NAMALWA (cell line): ENCODE measurements around the gene PTPRG.

Source experiments
- DNase-seq: peaks from one replicate; pipeline ENCODE4 v3.0.0-alpha.2; 2015; ENCODE audit warnings: low spot score

PTPRG gene

DNA sequence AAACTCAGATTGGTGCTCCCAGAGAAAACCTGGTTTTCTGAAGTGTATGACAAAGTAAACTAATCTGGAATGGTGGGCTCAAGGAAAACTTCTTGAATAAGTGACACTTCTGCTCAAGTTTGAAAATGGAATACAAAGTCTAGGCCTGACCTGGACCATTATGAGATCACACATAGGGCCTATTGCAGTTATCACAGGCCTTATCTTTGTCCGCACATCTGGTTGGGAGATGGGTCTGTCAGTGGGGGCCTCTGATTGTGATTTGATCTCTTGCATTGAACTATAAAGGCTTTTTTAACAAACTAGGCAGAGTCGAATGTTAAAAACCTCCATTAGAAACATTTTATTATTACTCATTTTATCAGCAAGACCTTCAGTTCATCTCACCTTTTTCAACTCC, 405.6 kb downstream of the PTPRG start:
- no peak for DNase-seq

DNA sequence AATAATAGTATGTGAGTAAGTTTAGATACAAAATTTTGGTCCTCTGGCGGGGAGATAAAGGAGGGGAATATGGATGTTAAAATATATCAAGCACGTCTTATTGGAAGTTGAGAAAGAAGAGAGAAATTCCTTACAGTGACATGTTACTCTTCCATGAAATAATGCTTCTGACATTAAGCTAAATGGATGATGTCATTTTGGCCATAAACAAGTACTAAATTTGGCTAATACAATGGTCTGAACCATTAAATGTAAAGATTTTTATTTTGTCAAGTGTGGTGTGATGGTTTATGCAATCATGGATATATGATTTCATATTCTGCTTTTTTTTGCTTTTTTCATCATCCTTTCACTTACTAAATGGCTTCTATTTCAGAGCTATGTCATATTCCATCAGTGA, 406.6 kb downstream of the PTPRG start:
- no peak for DNase-seq

- no peak for DNase-seq
Observed at GRCh38 chr3:61974662-61975061, 413.3 kb downstream of the PTPRG start.

DNA sequence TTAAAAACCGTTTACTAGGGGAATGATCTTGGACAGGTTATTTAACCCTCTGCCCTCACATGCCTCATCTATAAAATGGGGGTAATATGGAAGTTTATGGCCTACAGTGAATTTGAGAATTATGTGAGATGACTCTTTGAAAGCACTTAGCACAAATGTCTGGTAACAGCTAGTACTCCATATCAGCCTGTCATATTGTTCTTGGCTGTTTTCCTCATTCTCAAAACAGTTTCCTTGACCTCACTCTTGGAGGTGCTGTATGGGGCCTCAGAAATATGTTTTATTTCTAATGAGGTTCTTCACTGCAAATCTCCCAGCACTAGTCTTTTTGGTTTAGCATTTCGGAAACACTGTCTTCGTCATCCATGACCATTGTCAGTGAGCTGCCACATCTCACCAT, 413.8 kb downstream of the PTPRG start:
- DNase-seq: no peak

GRCh38 chr3:61975936-61976335, 414.6 kb downstream of the PTPRG start:
- DNase-seq: no peak

DNA sequence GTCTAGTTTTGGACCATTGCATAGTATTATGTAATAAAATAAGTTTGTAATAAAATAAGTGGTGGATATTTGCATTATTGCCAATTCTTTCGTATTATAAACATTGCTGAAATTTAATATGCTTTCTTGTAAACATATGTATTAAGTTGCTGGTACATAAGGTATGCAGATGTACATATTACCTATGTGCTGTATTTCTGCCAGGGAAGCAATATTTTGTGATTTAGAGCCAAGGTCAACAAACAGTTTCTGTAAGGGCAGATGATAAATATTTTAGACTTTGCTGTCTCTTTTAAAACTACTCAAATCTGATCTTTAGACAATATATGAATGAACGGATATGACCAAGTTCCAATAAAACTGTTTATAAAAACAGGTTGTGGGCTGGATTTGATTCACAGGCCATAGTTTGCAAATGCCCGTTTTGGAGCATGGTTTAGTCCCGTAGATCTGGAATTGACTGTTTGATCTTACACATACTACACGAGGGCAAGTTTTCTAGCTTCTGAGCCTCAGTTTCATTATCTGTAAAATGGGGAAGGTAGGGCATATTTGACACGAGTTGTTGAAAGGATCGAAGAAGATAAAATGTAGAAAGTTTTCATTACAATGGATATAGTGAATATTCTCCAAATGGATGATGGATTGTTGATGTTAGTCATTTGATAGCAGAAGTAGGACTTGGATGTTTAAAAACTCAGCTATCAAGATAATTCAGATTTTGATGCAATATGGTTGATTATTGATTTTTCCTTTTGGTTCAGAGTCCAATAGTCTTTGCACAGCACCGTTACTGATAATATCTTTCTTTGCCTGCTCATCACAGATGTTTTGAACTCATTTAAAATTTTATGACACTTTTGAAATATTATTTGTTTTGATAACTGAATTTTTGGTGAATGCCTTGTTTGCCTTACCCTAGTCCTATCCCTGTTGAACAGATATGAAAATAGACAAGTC, 417.4 kb downstream of the PTPRG start:
- DNase-seq: no peak

DNA sequence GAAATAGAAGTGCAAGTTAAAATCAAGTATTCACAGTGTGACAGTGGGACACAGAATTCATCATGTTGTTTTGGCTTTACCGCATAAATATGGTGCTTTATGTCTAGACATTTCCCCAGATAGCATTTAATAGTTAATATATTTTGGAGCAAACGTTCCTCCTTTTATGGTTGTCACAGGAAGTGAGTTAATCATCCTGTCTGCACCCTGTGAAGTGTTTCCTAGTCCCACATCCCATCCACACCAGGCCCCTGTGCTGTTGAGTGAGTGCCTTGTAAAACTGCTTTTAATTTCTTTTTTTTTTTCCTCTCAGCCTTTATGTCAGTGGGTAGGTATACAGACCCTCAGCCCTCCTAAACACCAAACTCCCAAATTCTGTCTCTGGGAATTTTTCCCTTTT, 418.3 kb downstream of the PTPRG start:
- no peak for DNase-seq

DNA sequence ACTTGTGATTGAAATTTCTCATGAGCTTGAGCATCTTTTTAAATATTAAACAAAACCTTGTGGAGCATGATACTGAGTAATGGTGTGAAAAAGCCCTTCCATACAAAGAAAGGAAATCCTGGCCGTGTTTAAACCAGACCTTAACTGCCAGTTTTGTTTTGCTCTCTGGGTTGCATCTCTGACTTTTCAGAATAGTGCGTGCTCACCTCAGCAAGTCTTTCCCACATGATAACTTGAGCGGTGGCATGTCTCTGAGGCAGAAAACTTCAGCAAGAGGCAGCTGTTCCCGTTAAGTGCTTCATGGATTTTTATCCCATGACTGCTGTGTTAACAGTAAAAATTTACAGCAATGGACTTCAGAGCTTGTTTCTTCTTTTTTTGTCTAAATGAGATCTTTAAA, 418.7 kb downstream of the PTPRG start:
- no peak for DNase-seq

- DNase-seq: no peak
Observed at GRCh38 chr3:61981060-61981459, 419.7 kb downstream of the PTPRG start.

GRCh38 chr3:61983479-61983878, 422.1 kb downstream of the PTPRG start:
- DNase-seq: no peak

DNA sequence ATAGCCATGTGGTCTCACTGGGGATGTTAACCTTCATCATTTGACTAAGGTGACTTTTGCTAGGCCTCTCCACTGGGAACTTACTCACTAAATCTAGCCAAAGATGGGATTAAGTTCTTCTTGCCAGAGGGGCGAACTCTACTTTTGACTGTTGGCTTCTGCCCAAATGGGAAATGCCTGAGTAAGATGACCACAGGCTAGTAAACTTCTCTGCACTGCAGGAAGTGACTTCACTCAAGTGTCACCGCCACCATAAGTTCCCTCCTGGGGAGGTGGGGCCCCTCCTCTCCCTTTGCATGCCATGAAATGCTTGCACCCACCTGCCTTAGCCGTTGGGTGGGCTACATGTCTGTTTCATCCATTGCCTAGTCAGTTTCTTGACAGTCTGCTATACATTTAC, 423.6 kb downstream of the PTPRG start:
- no peak for DNase-seq

GRCh38 chr3:61986473-61986872, 425.1 kb downstream of the PTPRG start:
- DNase-seq: no peak

DNA sequence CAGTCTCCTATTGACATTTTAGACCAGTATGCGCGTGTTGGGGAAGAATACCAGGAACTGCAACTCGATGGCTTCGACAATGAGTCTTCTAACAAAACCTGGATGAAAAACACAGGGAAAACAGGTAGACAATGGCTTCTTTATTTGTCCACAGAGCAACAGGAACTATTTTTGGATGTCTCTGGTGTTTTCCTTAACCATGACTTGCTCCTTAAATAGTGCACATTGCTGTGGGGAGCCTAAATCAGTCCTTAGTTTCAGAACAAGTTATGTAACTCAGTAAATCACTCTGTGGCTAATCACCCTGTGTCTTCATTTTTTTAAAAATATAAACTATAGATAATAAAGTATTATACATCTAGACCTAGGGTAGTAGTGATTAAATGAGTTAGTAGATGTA, 428.3 kb downstream of the PTPRG start:
- no peak for DNase-seq

DNA sequence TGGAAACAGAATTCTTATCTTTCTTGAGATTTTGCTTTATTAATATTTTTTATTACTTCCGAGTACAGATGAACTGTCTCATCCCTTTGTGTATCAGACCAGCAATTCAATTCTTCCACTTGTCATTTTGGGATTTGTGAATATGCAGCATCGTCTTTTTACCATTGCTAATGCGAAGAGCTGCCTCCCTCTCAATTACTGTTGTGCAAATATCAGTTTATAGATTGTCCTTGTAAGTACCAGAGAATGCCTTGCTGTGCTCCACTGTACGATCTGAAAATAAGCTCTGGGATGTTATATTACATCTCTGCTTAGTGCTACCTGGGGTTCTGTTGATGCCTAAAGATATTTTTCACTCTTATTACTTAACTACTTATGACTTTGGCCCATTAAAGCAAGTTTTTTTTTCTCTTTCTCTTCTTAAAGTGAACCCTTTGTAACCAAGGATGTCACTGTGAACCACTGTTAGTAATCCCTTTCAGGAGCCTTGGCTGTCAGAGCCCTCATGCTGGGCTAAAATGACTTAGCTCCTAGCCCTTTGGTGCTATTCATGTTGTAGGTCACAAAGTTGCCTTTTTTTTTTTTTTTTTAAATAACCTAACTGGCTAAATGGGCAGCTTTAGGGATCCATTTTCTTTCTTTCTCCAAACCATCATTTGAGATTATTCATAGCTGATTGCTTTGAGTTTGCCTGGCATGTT, 429.1 kb downstream of the PTPRG start:
- DNase-seq: no peak

DNA sequence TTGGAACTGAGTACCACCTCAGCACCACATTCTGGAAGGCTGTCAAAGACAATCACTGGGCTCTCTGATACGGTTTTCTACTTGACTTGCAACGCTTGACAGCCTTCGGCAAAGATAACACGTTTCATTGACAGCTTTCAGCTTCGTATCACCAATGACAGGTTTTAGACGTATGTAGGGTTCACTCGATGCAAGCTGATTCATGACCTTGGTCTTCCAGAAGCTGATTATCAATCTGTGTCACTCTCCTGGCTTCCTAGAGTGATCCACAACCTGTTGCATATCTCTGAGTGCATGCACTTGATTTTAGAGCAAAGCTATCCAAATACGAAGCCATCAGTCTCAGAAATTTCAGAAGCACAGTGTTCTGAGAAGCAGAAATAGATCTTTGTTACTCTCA, 430.3 kb downstream of the PTPRG start:
- no peak for DNase-seq

DNA sequence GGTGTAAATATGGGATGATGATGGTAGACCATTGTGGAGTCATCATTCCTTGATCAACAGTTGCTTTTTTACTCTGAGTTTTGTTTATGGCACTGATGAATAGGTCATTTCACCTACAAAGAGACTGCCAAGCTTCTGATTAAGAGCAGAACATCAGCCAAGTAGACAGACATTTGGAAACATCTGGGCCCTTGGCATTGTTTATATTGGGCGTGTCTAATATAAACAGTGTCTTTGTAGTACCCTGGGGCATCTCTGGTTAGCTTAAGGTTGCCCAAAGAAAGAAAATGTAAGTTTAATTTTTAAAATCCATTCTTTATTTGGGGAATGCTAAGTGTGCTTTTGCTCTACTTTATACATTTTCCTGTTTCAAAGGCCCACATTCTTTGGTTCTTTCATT, 435.0 kb downstream of the PTPRG start:
- no peak for DNase-seq

- no peak for DNase-seq
Observed at GRCh38 chr3:61997101-61997500, 435.7 kb downstream of the PTPRG start.

DNA sequence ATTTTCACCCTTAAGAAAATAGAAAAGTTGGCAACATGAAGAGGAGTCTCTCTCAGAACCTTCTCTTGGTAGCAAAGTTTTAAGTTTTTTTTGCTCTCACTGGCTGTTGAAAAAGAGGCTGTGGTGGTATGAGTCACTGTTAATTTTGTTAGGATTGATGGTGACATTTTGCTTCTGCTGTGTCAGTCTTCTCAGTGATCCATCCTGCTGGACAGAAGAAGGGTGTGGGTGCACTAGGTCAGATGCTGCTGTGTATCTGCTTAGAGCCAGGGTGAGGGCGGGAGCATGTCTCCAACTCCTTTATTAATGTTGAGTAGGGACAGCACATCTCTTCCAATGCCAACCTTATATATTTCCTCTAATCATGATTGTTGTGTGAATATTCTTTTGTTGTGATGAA, 442.5 kb downstream of the PTPRG start:
- no peak for DNase-seq

DNA sequence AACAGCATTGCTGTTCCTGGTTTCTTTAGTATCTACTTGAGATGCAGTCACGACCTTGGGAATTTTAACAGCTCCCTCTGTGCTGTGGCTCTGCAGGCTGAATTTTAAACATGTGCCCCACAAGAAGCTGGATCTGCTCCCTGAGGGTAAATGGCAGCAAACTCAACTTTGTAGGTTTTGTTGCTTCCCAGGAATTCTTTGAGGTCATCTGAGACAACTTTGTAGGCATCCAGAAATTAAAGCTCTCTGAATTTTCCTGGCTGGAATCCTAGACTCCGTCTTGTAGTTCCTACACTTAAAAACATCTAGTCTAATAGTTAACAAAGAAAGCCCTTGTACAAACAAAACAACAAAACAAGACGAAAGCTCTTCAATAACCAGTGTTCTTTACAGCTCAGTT, 445.7 kb downstream of the PTPRG start:
- no peak for DNase-seq

- DNase-seq: no peak
Observed at GRCh38 chr3:62010989-62011388, 449.6 kb downstream of the PTPRG start.

DNA sequence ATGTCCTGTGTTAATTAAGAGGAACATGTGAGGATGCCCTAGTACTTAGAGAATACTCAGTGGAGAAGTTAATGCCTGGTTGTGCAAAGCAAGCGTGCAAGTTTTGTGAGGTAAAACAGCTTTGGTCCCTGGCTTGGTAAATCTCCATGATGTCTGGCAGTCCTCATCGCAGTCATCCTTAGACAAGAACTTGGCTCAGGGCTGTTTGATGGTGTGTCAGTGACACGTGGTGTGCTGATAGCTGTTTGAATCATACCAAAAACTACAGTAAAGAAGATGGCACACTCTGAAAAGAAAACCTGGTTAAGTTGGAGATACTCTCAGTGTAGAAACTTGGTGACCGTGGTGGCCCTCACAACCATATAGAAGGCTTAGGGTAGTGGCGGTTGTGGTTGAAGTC, 450.3 kb downstream of the PTPRG start:
- DNase-seq: no peak

- DNase-seq: no peak
Observed at GRCh38 chr3:62013951-62014350, 452.6 kb downstream of the PTPRG start.

DNA sequence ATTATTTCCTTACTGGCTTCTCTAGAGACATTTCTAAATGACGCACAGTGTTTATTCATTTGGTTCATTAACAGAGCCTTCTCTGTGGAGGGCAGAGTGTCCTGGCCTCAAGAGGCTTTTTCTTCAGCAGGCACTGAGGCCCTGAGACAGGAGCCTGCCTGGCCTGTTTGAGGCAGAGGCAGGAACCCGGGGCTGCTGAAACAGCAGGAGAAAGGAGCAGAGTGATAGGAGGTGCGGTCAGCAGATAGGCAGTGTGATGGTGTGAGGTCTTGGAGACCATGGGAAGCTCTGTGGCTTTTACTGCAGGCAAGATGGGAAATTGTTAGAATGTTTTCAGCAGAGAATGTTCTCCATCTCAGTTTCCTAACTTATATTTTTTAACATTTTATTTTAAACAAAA, 453.7 kb downstream of the PTPRG start:
- DNase-seq: no peak

- DNase-seq: no peak
Observed at GRCh38 chr3:62019906-62020305, 458.5 kb downstream of the PTPRG start.
